ENCODE results near the gene SDC3.
"Not testable (repeated sequence)": the region's sequence is repeated elsewhere in the genome, so short reads cannot be mapped to it uniquely, and the experiment has no call there.

Gene SDC3

GRCh38 chr1:30950053-30950452 is 41.5 kb upstream of the SDC3 start:
- in situ Hi-C loops (cut with HindIII; ENCODE audit: low sequenced_read_pairs), result no loop called here
- no peak for DNase-seq (ENCODE audit: low read depth)
- no peak for TF ChIP-seq CTCF (IDR thresholded peaks at IDR 0.05; ENCODE audit: low read depth, low read length, missing control alignments)
- H3K4me3 ChIP-seq (ENCODE audit: low read depth, low read length), result no peak overlapping the region

DNA sequence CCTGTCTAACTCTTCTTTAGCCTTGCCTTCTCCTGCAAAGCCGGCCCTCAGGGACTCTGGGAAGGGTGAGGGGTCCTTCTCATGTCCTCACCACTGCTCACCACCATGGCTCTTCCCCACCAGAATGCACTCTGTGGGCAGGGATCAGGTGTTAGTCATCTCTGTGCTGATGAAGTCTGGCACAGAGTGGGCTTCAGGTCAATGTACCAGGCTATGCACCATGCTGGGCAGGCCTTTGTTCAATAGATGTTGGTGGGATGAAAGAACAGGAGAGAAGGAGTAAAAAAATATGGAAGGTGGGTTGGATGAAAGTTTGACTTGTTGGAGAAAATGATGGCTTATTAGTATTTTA is 40.9 kb upstream of the SDC3 start:
- DNase-seq (ENCODE audit: low read depth); in situ Hi-C loops (cut with HindIII; ENCODE audit: low sequenced_read_pairs); H3K4me3 ChIP-seq (ENCODE audit: low read depth, low read length): not testable (repeated sequence)

GRCh38 chr1:30948813-30949486 is 40.4 kb upstream of the SDC3 start:
- DNase-seq (ENCODE audit: low read depth); H3K4me3 ChIP-seq (ENCODE audit: low read depth, low read length); in situ Hi-C loops (cut with HindIII; ENCODE audit: low sequenced_read_pairs): not testable (repeated sequence)

DNA sequence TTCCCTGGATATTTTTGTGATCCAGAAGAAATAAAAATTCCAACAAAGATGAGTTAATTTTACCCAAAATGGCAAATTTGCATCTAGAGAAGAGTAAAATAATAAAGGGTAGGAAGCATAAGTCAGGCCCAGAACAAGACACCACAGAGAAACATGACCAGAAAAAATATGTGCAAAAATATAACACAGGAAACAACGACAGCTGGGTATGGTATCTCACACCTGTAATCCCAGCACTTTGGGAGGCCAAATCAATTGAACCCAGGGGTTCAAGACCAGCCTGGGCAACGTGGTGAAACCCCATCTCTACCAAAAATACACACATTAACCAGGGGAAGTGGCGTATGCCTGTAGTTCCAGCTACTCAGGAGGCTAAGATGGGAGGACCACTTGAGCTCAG is 39.7 kb upstream of the SDC3 start:
- DNase-seq (ENCODE audit: low read depth), result no peak
- in situ Hi-C loops (cut with HindIII; ENCODE audit: low sequenced_read_pairs), result no loop called here
- no peak for TF ChIP-seq CTCF (IDR thresholded peaks at IDR 0.05; ENCODE audit: low read depth, low read length, missing control alignments)
- H3K4me3 ChIP-seq (ENCODE audit: low read depth, low read length), result no peak overlapping the region

GRCh38 chr1:30947212-30947611 is 38.7 kb upstream of the SDC3 start:
- H3K4me3 ChIP-seq (ENCODE audit: low read depth, low read length), result no peak overlapping the region
- TF ChIP-seq CTCF (IDR thresholded peaks at IDR 0.05; ENCODE audit: low read depth, low read length, missing control alignments), result no peak
- no peak for DNase-seq (ENCODE audit: low read depth)
- in situ Hi-C loops (cut with HindIII; ENCODE audit: low sequenced_read_pairs), result no loop called here

DNA sequence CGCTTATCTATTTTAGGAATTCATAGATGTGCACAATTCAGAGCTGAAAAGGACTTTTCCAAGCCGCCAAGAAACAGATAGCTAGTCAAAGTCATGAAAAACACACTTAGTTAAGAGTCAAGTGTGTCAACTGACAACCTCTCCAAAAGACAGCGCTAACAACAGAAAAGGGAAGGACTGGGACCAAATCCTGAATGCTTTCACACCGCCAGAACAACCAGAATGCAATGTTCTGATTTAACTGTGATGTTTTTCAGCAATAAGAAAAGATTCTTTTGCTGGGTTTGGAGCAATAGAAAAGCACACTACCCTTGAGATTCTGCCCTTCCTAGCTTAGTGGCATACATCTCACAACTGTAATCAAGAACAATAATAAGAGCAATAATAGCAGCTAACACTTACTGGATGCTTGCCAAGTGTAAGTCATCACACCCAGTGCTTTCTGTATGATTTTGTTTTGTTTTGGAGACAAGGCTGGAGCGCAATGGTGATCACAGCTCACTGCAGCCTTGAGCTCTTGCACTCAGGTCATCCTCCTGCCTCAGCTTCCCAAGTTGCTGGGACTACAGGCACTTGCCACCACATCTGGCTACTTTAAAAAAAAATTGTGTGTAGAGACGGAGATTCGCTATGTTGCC is 33.9 kb upstream of the SDC3 start:
- TF ChIP-seq CTCF (IDR thresholded peaks at IDR 0.05; ENCODE audit: low read depth, low read length, missing control alignments), result no peak
- in situ Hi-C loops (cut with HindIII; ENCODE audit: low sequenced_read_pairs), result no loop called here
- H3K4me3 ChIP-seq (ENCODE audit: low read depth, low read length), result no peak overlapping the region
- DNase-seq (ENCODE audit: low read depth), result no peak

DNA sequence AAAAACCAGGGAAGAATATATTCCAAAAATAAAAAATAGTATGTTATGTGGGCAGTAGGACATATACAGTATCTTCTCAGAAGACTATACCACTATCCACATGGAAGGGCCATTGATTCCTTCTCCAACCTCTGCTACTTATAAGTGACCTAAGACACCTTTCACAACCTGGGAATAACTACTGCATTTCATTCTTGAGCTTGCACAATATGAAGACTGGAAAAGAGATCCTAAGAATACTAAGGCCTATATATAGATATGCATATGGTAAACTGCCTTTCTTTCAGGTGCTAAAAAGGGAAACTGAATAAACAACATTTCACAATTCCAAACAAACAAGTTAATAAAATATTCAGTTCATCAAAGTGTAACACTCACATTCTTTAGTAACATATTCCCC is 32.0 kb upstream of the SDC3 start:
- in situ Hi-C loops (cut with HindIII; ENCODE audit: low sequenced_read_pairs), result no loop called here
- no peak for DNase-seq (ENCODE audit: low read depth)
- H3K4me3 ChIP-seq (ENCODE audit: low read depth, low read length), result no peak overlapping the region
- TF ChIP-seq CTCF (IDR thresholded peaks at IDR 0.05; ENCODE audit: low read depth, low read length, missing control alignments), result no peak
